GM12878 (cell line): Measurements from ENCODE around the gene NAALADL1. TPM values are rescaled to one million over a fixed set of nuclear protein-coding genes. Genes with fewer than 3 reads are reported as not detected.

Source experiments
- ATAC-seq: fragments of 200-7000 bp; cut with Tn5 transposase; 3 replicates; pipeline ENCODE4 v1.9.1; 2020; ENCODE audit warnings: mild to moderate bottlenecking, moderate library complexity
- BruUV-seq: library from RNA; stranded (reverse); fragments of 400-500 nt; replicated peaks from 2 replicates; lab custom pipeline; 2021; lab: Mats Ljungman, UMichigan
- CTCF ChIA-PET: fragments of 300-600 bp; sonication (Branson Sonifier 250); formaldehyde crosslinking; extraction: SDS; loops from one replicate; lab custom pipeline; 2021; ENCODE audit warnings: inconsistent platforms; lab: Yijun Ruan, JAX
- POLR2A ChIA-PET: fragments of 350-600 bp; formaldehyde crosslinking; extraction: SDS; loops from one replicate; lab custom pipeline; 2021; ENCODE audit warnings: inconsistent platforms; lab: Charles Lee
- RAD21 ChIA-PET: fragments of 300-600 bp; sonication (Branson Sonifier 250); formaldehyde crosslinking; loops from one replicate; lab custom pipeline; 2023; ENCODE audit warnings: antibody characterized with exemption; ENCODE audit not compliant: unreplicated experiment; lab: Charles Lee
- SMC1A ChIA-PET: fragments of 300-600 bp; sonication (Branson Sonifier 250); formaldehyde crosslinking; loops from one replicate; lab custom pipeline; 2023; ENCODE audit not compliant: unreplicated experiment, uncharacterized antibody; lab: Charles Lee
- DNase-seq: peaks from one replicate; pipeline ENCODE4 v3.0.0-alpha.2; 2011; ENCODE audit warnings: low read depth, low spot score
- FAIRE-seq: peaks from 3 replicates; lab custom pipeline; 2011; peaks lifted over from hg19 to GRCh38; lab: Jason Lieb, UNC
- H2AFZ ChIP-seq: 2 replicates; pipeline ENCODE4 v1.6.0; 2011; ENCODE audit warnings: low read depth, low read length, control low read depth; ENCODE audit not compliant: control insufficient read depth
- H3K27ac ChIP-seq: 2 replicates; pipeline ENCODE4 v1.5.1; 2011; ENCODE audit warnings: control low read depth; ENCODE audit not compliant: control insufficient read depth, insufficient read depth
- H3K27me3 ChIP-seq, 2 experiments: replicated peaks in 1 of 2; 2 replicates each; pipeline versions ENCODE4 v1.6.0 to v1.6.1; 2011; ENCODE audit warnings: low read length in 1 of 2; ENCODE audit not compliant: control insufficient read depth in 2 of 2, insufficient read depth in 2 of 2
- H3K36me3 ChIP-seq, 2 experiments: 2 replicates each; pipeline ENCODE4 v1.5.1; 2011; ENCODE audit warnings: low read length in 1 of 2; ENCODE audit not compliant: control insufficient read depth in 2 of 2, insufficient read depth in 2 of 2
- H3K4me1 ChIP-seq: 2 replicates; pipeline ENCODE4 v1.6.1; 2011; ENCODE audit warnings: mild to moderate bottlenecking, low read length, moderate library complexity, mixed read lengths; ENCODE audit not compliant: control insufficient read depth, insufficient read depth
- H3K4me2 ChIP-seq: 2 replicates; pipeline ENCODE4 v1.6.0; 2011; ENCODE audit warnings: control low read depth; ENCODE audit not compliant: control insufficient read depth, insufficient read depth
- H3K4me3 ChIP-seq: fragments of 200-600 bp; sonication (generic); 2 replicates; pipeline ENCODE4 v1.5.1; 2016
- H3K79me2 ChIP-seq: 2 replicates; pipeline ENCODE4 v1.6.0; 2011; ENCODE audit warnings: low read length; ENCODE audit not compliant: control insufficient read depth, insufficient read depth
- H3K9ac ChIP-seq: 2 replicates; pipeline ENCODE4 v1.8.0; 2011; ENCODE audit warnings: low read length, control low read depth, mixed read lengths; ENCODE audit not compliant: control insufficient read depth, insufficient read depth
- H3K9me3 ChIP-seq: replicated peaks from 3 replicates; pipeline ENCODE4 v1.5.1; 2011; ENCODE audit warnings: mild to moderate bottlenecking, low read length; ENCODE audit not compliant: control insufficient read depth, insufficient read depth
- H4K20me1 ChIP-seq: 2 replicates; pipeline ENCODE4 v1.6.0; 2011; ENCODE audit not compliant: control insufficient read depth, insufficient read depth
- ASH2L ChIP-seq: fragments of 300-600, 200-600 bp; sonication (generic); IDR thresholded peaks from 2 replicates; pipeline ENCODE4 v1.6.1; 2017; ENCODE audit warnings: low read depth, mild to moderate bottlenecking, borderline replicate concordance
- DPF2 ChIP-seq: fragments of 450-650 bp; IDR thresholded peaks from 2 replicates; pipeline ENCODE4 v1.6.1; 2017; ENCODE audit warnings: mild to moderate bottlenecking
- E2F8 ChIP-seq: fragments of 450-650 bp; IDR thresholded peaks from 2 replicates; pipeline ENCODE4 v1.6.1; 2018; ENCODE audit warnings: mild to moderate bottlenecking, low read depth, moderate library complexity; ENCODE audit not compliant: partially characterized antibody
- E4F1 ChIP-seq: fragments of 450-650 bp; IDR thresholded peaks from 2 replicates; pipeline ENCODE4 v1.6.1; 2018; ENCODE audit warnings: borderline replicate concordance, mild to moderate bottlenecking; ENCODE audit not compliant: partially characterized antibody
- ETV6 ChIP-seq, 2 experiments: fragments of 450-650 bp in 1 of 2; IDR thresholded peaks in 1 of 2; conservative IDR thresholded peaks in 1 of 2; 2 replicates each; pipeline ENCODE4 v1.6.1; 2014; ENCODE audit warnings: antibody characterized with exemption in 1 of 2, borderline replicate concordance in 1 of 2, low read depth in 1 of 2, mild to moderate bottlenecking in 1 of 2, moderate library complexity in 1 of 2
- HDAC6 ChIP-seq: fragments of 200-600 bp; sonication (generic); IDR thresholded peaks from one replicate; pipeline ENCODE4 v1.8.0; 2017; ENCODE audit warnings: antibody characterized with exemption; ENCODE audit not compliant: unreplicated experiment
- NR2C2 ChIP-seq: IDR thresholded peaks from 2 replicates; pipeline ENCODE4 v1.6.1; 2011; ENCODE audit warnings: borderline replicate concordance, low read depth; ENCODE audit not compliant: control insufficient read depth, insufficient read length
- PML ChIP-seq: IDR thresholded peaks from 2 replicates; pipeline ENCODE4 v1.6.1; 2012; ENCODE audit warnings: low read length, inconsistent platforms
- POLR2A ChIP-seq: IDR thresholded peaks from 2 replicates; pipeline ENCODE4 v1.6.1; 2011; ENCODE audit warnings: low read depth, mild to moderate bottlenecking, low read length
- RBBP5 ChIP-seq: fragments of 200-600 bp; sonication (generic); conservative IDR thresholded peaks from 2 replicates; pipeline ENCODE4 v1.6.1; 2016
- SMAD5 ChIP-seq: IDR thresholded peaks from 2 replicates; pipeline ENCODE4 v1.6.1; 2016; ENCODE audit warnings: antibody characterized with exemption, low read depth
- ZBTB11 ChIP-seq: fragments of 450-650 bp; formaldehyde crosslinking; IDR thresholded peaks from 2 replicates; pipeline ENCODE4 v1.5.0; 2022; ENCODE audit warnings: mild to moderate bottlenecking, missing genetic modification characterization
- ZNF384 ChIP-seq: IDR thresholded peaks from 2 replicates; pipeline ENCODE4 v1.6.1; 2012; ENCODE audit warnings: low read depth, mild to moderate bottlenecking, low read length, improper control_type of control experiment, borderline replicate concordance
- WGBS: methylation state at CpG from one replicate; pipeline ENCODE4 v1.1.6; 2016; ENCODE audit warnings: low lambda C conversion rate; ENCODE audit not compliant: insufficient replicate concordance, insufficient coverage; ENCODE audit errors: missing lambda C conversion rate; 5-methylcytosine and 5-hydroxymethylcytosine counted together
- in situ Hi-C: fragments of 300-500 bp; cut with MboI; formaldehyde crosslinking; loops from 9 replicates; pipeline ENCODE4 v1.14.3; 2018; ENCODE audit warnings: mixed read lengths
- intact Hi-C: fragments of 100-400 bp; cut with micrococcal nuclease; formaldehyde crosslinking; loops from one replicate; pipeline ENCODE4 v1.14.2; 2022; ENCODE audit not compliant: unreplicated experiment
- polyA plus RNA-seq, 11 experiments: library from polyadenylated mRNA; depleted of rRNA in 4 of 11; unstranded in 6 of 11; stranded (reverse) in 5 of 11; fragments of >200 nt; fragmentation: Nextera tagmentation in 4 of 11; fragmentation: Illumina TruSeq in 1 of 11; extraction: Ambion mirVana in 4 of 11; extraction: Trizol in 1 of 11; gene quantifications; 1 replicate in 1 of 11; 2 replicates in 10 of 11; pipeline versions ENCODE4 v1.2.1 to v1.2.3, GENCODE V29; 2011 to 2016; ENCODE audit warnings: inconsistent platforms in 2 of 11, missing spikeins in 2 of 11, low read depth in 1 of 11
- total RNA-seq, 4 experiments: library from RNA; depleted of rRNA in 3 of 4; stranded (reverse); fragments of >200 nt in 3 of 4; fragmentation: Illumina TruSeq in 1 of 4; extraction: Trizol in 1 of 4; gene quantifications; 2 replicates each; pipeline versions ENCODE4 v1.2.1 to v1.2.3, GENCODE V29; 2013 to 2021

NAALADL1 gene
- total and polyA plus RNA-seq, 10 of the 15 experiments (the other 5 are each of a cell fraction or from before 2014, with no cell fraction given) = 0.77 to 5.5 (median 1.5) TPM

GRCh38 chr11:64998690-64999431 is 59.5 kb downstream of the NAALADL1 start:
- Histone ChIP-seq H3K27me3 (no peaks in the 10 kb centered on the region; a peak in 1 of 4 replicates), H3K36me3 (no peaks in the 10 kb centered on the region), H3K9me3 (no peaks in the 10 kb centered on the region), H3K79me2 (no peaks in the 10 kb centered on the region), H3K9ac (no peak overlapping the region), H3K4me1 (peaks cover 8% of the 10 kb centered on the region), H2AFZ (no peak overlapping the region), H3K4me3 (no peak overlapping the region), H4K20me1 (no peaks in the 10 kb centered on the region), H3K27ac (no peak overlapping the region), H3K4me2 (no peak overlapping the region)
- TF ChIP-seq NR2C2 = no peak
- TF ChIP-seq POLR2A = no peak
- TF ChIP-seq E4F1 = no peak
- no peak for TF ChIP-seq RBBP5
- no peak for TF ChIP-seq ASH2L
- TF ChIP-seq PML = no peak
- TF ChIP-seq SMAD5 = no peak
- TF ChIP-seq HDAC6 = no peak
- TF ChIP-seq ETV6 (conservative IDR thresholded peaks at IDR 0.05 in 1 of 2, IDR thresholded peaks at IDR 0.05 in 1 of 2; ENCODE audit: borderline replicate concordance in 1 of 2, low read depth in 1 of 2) = no peak
- TF ChIP-seq DPF2 = no peak
- TF ChIP-seq ZNF384 = no peak
- no peak for TF ChIP-seq ZBTB11 (CRISPR knock-in tag)
- TF ChIP-seq E2F8 = no peak
- no TSS peak for BruUV-seq
- ATAC-seq (no peak), FAIRE-seq (no peak), DNase-seq (no peak)
- WGBS = 37% methylated on average over 9 of the region's 9 CpGs
- ChIA-PET RAD21 (interaction anchor here (3.0 kb wide), 1 partner anchor 150 kb away, joined by 19 read pairs; no protein-coding TSS in a partner anchor), POLR2A (interaction anchor here (0.7 to 1.9 kb wide), 3 partner anchors 114 to 143 kb away, joined by 3 to 5 read pairs (median 3); partner anchors contain the start of genes FAU and MRPL49), CTCF (interaction anchor here (1.0 to 3.9 kb wide), 4 partner anchors 15 to 150 kb away, joined by 3 to 20 read pairs (median 4); partner anchors contain the start of gene ARL2), SMC1A (interaction anchor here (1.3 kb wide), 1 partner anchor 13 kb away, joined by 4 read pairs; no protein-coding TSS in a partner anchor)
- in situ Hi-C loops (no loop called here), intact Hi-C loops (no loop called here)
